ENCODE results near the gene UBD.

UBD gene

GRCh38 chr6:29521006-29521680 is 38.4 kb downstream of the UBD start:
- no peak for DNase-seq

DNA sequence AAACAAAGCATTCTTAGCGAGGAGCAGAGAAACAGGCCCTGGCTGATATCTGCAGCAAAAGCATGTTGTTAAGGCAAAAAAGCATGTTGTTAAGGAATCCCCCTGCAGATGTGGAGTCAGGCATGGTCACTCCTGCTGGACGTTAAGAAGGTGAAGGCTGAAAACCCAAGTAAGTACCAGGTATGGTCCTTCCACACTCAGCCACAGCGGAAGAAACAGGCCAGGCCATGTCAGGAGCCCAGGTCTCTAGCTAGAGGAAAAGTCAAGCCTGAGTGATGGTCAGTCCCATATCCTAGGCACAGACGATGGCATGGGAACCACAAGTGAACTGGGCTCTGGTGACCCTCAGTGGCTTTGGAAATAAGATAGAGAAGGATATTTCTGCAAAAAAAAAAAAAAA is 39.3 kb downstream of the UBD start:
- DNase-seq = no peak

DNA sequence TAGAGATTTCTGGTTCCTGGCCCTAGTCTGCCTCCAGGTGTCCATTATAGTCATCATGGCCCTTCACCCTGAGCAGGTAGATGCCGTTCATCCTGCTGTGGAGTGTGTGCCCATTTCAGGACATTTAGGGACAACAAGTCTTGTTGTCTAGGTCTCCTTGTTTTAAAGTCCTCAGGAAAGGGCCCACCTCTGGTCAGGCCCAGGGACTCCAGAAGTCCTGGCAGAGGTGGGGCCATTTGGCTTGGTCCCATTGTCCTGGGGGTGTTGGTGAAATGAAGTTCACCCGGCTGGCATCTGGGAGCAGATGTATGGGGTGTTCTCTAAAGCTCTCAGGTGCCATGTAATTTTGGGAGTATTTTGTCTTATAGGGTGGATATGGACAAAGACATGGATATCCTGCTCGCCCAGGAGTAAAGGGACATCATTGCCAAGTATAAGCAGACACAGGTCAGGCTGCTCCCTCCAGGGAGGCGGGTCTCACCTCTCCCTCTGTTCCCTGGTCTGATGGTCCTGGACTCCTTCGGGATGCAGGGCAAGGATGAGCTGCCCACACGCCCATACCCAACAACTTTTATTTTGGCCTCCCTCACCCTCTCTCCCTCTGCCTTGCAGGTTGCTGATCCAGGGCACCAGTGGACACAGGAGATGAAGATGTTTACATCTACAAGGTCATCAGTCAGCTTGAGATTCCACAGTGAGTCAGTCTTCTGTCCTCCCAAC is 40.1 kb downstream of the UBD start:
- DNase-seq = no peak

DNA sequence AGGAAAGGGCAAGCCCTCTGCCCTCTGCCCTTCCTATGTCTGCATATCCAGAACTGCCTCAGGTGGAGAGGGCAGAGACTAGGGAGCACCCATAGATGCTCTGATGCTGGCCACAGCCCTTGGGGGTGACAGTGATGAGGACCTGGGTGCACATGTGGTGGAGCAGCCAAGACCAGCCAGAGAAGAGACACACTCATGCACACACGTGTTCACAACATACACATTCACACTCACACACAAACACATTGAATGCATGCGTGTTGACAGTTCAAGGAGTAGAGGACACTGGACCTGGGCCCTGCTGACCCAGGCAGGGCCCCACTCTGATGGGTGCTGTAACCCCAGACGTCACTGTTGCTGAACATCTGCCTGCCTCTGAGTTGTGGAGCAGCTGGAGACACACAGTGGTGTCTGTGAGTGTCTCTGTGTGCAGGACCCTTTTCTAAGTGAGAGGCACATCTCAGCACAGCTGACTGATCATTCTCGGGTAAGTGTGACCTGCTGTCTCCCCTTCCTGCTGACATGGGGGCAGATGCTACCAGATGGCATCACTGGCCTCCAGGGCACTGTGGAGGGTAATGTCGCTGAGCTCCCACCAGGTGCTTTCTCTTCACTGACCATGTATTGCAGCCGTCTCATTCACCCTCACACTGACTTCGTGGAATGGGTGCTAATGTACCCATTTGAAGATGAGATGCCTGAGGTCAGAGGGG is 41.6 kb downstream of the UBD start:
- DNase-seq = no peak

DNA sequence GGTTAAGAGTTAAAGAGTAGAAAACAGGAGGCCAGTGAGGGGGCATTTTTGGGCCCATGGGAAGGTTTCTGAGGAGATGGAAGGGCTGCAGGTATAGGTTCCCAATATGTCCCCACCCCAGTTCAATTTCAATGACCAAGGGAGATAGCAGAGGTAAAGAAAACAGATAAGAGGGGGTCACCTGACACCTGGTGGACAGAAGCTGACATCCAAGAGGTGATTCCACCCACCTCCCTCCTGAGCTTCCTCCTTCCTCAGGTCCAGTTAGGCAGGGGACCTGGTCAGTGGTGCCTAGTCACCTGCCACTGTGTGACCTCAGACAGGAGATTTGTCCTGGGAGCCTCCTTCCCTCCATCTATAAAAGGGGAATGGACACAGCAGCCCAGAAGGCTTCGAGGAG is 42.3 kb downstream of the UBD start:
- no peak for DNase-seq

- DNase-seq = no peak
These were observed 43.4 kb downstream of the UBD start for GRCh38 chr6:29516108-29516507.

GRCh38 chr6:29510746-29511300 is 48.7 kb downstream of the UBD start:
- no peak for DNase-seq

DNA sequence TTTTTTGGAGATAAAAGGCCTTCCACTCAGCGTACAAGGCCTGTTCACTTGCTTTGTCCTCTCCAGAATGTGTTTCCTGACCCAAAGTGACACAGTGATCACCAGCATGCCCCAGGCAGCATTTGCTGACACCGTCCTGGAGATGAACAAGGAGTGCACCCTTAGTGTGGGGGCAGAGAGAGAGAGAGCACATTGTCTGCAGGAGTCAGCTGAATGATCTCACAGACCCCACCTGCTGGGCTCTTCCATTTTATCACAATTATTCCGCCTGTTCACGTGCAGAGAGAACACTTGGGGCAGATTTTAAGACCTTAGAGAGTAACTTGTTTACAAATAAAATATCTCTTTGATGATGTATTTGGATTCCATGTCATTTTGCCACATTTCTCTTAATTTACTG is 49.3 kb downstream of the UBD start:
- no peak for DNase-seq

GRCh38 chr6:29509711-29510110 is 49.8 kb downstream of the UBD start:
- no peak for DNase-seq

GRCh38 chr6:29509239-29509638 is 50.3 kb downstream of the UBD start:
- DNase-seq = no peak

- DNase-seq = no peak
These were observed 52.2 kb downstream of the UBD start for GRCh38 chr6:29507319-29507718.

DNA sequence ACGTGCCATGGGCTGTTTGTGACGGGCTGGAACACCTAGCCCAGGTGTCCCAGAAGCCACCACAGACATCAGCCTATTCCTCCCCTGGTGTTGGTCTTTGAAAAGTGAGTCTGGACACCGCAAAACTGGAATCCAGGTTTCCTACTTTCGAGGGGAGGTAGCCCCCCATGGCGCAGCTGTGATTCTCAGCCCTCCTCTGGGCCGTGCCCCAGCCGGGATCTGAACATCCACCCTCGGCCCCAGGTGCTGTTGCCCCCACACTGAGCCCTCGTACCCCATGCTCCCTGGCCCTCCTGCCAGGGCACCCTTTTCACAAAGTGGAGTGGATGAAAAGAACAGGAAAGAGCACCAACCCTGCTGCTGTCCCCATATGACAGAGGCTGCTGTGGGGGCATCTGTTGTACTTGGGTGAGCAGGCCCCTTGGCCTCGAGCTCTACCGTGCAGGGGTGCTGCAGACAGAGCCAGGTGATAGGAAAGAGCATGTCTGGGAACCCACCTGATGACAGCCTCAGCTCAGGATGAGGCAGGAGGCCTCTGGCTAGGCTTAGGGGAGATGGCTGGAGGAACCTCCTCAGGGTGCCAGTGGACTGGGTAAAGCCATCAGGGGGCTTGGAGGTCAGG is 53.0 kb downstream of the UBD start:
- no peak for DNase-seq

- no peak for DNase-seq
These were observed 53.7 kb downstream of the UBD start for GRCh38 chr6:29505808-29506207.
